ENCODE measurements around the gene CA10.

DNA sequence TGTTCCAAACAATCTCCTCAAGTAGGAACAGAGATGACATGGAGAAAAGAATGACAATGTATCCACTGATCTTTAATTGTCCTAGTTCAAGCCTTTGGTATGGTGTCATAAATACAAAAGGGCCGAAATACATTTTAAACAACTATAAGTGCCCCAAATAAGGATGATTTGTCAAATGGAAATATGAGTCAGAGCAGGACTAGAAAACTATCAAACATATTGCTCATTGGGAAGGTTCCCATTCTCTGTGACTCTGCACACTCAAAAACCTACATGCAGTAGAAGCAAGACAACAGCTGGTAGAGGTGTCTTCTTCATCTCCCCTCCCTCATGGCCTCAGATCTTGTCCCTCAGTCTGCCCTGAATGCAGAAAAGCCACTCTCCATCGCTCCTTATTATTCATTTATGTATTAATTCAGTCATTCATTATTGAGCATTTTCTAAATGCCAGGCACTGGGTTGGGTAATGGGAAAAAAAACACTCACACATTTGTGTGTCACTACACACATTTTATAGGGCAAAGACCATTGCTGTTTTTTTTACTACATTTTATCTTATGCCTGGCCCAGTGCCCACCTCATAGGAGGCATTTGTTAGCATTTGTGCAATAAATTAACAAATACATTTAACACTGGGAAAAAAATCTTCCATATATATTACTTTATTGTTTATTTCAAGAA is 10.1 kb downstream of the CA10 start:
- no peak for TF ChIP-seq POLR2A (IDR thresholded peaks at IDR 0.05; ENCODE audit: low read depth, low read length)
- TF ChIP-seq, protein P1, sequence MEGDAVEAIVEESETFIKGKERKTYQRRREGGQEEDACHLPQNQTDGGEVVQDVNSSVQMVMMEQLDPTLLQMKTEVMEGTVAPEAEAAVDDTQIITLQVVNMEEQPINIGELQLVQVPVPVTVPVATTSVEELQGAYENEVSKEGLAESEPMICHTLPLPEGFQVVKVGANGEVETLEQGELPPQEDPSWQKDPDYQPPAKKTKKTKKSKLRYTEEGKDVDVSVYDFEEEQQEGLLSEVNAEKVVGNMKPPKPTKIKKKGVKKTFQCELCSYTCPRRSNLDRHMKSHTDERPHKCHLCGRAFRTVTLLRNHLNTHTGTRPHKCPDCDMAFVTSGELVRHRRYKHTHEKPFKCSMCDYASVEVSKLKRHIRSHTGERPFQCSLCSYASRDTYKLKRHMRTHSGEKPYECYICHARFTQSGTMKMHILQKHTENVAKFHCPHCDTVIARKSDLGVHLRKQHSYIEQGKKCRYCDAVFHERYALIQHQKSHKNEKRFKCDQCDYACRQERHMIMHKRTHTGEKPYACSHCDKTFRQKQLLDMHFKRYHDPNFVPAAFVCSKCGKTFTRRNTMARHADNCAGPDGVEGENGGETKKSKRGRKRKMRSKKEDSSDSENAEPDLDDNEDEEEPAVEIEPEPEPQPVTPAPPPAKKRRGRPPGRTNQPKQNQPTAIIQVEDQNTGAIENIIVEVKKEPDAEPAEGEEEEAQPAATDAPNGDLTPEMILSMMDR (conservative IDR thresholded peaks at IDR 0.05; ENCODE audit: low read depth, low read length), result no peak
- TF ChIP-seq MAZ (IDR thresholded peaks at IDR 0.05; ENCODE audit: borderline replicate concordance, low read depth, low read length), result no peak
- TF ChIP-seq RAD21 (IDR thresholded peaks at IDR 0.05; ENCODE audit: low read length), result no peak
- TF ChIP-seq, protein P2, sequence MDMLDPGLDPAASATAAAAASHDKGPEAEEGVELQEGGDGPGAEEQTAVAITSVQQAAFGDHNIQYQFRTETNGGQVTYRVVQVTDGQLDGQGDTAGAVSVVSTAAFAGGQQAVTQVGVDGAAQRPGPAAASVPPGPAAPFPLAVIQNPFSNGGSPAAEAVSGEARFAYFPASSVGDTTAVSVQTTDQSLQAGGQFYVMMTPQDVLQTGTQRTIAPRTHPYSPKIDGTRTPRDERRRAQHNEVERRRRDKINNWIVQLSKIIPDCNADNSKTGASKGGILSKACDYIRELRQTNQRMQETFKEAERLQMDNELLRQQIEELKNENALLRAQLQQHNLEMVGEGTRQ (IDR thresholded peaks at IDR 0.05; ENCODE audit: low read depth, low read length), result no peak
- TF ChIP-seq RFX5 (IDR thresholded peaks at IDR 0.05; ENCODE audit: low read depth, low read length), result no peak
